ENCODE results near the gene SLC38A6.

Gene SLC38A6

DNA sequence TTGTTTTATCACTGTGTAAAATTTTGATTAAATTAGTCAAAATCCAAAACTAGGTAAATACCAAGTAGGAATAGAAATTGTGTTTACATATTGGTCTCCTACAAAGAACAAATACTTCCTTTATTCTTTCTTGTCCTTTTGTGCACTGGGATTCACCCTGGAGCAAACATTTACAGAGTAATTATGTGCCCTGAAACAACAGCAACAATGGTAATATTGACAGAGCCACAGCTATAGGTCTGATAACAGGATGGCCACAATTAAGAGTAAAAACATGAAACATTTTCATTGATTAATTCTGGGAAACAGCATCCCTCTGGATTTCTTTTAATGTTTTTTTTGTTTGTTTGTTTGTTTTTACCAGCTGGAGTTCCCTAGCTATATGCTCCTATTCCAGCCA, 61.2 kb downstream of the SLC38A6 start:
- Histone ChIP-seq H3K9ac (ENCODE audit: low read length in 5 of 5) (no peak overlapping the region), H3K36me3 (ENCODE audit: control insufficient read depth in 5 of 5, insufficient read depth in 5 of 5, low read length in 5 of 5) (no peaks in the 10 kb centered on the region), H3K4me3 (ENCODE audit: low read depth in 1 of 5, low read length in 5 of 5) (no peak overlapping the region), H3K4me1 (ENCODE audit: control insufficient read depth in 5 of 5, insufficient read depth in 5 of 5, low read length in 5 of 5) (no peaks in the 10 kb centered on the region), H3K27ac (ENCODE audit: low read depth, low read length) (no peak overlapping the region), H3K9me3 (ENCODE audit: control insufficient read depth in 5 of 5, low read length in 5 of 5) (no peaks in the 10 kb centered on the region), H3K27me3 (ENCODE audit: control insufficient read depth in 5 of 5, insufficient read depth in 4 of 5, low read length in 5 of 5) (no peaks in the 10 kb centered on the region)

DNA sequence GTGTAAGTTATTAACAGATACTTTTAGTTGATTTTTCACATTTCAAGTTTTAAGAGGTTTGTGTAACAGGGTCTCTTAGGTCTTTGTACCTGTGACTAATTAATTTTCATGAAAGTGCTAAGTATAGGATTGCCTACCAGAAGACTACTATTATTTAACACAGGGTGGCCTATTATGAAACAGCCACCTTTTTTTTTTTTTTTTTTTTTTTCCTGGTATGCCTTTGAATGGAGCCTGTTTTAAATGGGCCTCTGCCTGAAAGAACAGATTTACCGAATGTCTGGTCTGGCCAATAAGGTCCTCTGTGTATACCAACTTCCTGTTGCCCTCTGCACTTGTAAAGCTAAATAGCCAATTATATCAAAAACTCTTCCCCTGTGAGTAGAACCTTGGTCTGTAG, 62.5 kb downstream of the SLC38A6 start:
- H3K4me1 ChIP-seq (ENCODE audit: control insufficient read depth in 5 of 5, insufficient read depth in 5 of 5, low read length in 5 of 5), result peaks cover 0 to 2% (median 0%) of the 10 kb centered on the region in 5 donors
- no peak overlapping the region for H3K9ac ChIP-seq (ENCODE audit: low read length in 5 of 5)
- H3K27me3 ChIP-seq (ENCODE audit: control insufficient read depth in 5 of 5, insufficient read depth in 4 of 5, low read length in 5 of 5), result no peaks in the 10 kb centered on the region
- no peaks in the 10 kb centered on the region for H3K36me3 ChIP-seq (ENCODE audit: control insufficient read depth in 5 of 5, insufficient read depth in 5 of 5, low read length in 5 of 5)
- H3K4me3 ChIP-seq (ENCODE audit: low read depth in 1 of 5, low read length in 5 of 5), result no peak overlapping the region
- no peaks in the 10 kb centered on the region for H3K9me3 ChIP-seq (ENCODE audit: control insufficient read depth in 5 of 5, low read length in 5 of 5)
- no peak overlapping the region for H3K27ac ChIP-seq (ENCODE audit: low read depth, low read length)

DNA sequence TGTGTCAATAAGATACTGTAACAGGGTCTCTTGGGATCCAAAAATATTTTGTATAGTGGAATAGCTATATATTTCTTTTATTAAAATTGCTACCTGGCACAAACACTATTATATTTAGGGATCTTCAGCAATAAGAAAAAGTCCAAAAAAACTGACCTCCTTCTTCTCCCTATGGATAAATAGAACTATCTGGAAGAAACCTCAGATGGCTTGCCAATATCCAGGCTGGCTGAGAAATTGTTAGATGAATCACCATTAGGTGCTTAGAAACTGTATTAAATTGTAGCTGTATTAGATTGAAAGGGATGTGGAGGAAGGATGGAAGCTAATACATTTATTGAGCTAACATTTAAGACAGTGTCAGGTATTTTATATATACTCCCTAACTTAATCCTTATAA, 66.0 kb downstream of the SLC38A6 start:
- H3K27ac ChIP-seq (ENCODE audit: low read depth, low read length), result no peak overlapping the region
- H3K4me3 ChIP-seq (ENCODE audit: low read depth in 1 of 5, low read length in 5 of 5), result no peak overlapping the region
- H3K36me3 ChIP-seq (ENCODE audit: control insufficient read depth in 5 of 5, insufficient read depth in 5 of 5, low read length in 5 of 5), result peaks cover 0 to 3% (median 0%) of the 10 kb centered on the region in 5 donors
- no peaks in the 10 kb centered on the region for H3K27me3 ChIP-seq (ENCODE audit: control insufficient read depth in 5 of 5, insufficient read depth in 4 of 5, low read length in 5 of 5)
- H3K9me3 ChIP-seq (ENCODE audit: control insufficient read depth in 5 of 5, low read length in 5 of 5), result no peaks in the 10 kb centered on the region
- H3K9ac ChIP-seq (ENCODE audit: low read length in 5 of 5), result no peak overlapping the region
- H3K4me1 ChIP-seq (ENCODE audit: control insufficient read depth in 5 of 5, insufficient read depth in 5 of 5, low read length in 5 of 5), result peaks cover 0 to 23% (median 6%) of the 10 kb centered on the region in 5 donors

DNA sequence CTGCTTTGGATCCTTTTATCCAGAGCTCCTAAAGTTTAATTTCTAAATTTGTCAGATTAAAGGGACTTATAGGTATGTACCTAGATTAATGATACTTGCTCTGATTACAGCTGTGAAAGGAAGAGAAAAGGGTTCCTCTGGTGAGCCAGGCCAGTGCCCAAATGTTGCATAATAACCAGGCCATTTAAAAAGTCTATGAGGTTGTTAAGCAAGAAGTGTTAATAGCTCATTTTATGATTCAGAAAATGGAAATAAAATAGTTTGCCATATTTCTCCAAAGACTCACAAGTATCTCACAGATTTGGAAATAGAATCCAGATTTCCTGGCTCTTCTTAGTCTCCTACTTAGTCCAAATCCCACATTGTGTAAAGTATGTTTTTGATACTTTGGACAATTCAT, 67.6 kb downstream of the SLC38A6 start:
- H3K9me3 ChIP-seq (ENCODE audit: control insufficient read depth in 5 of 5, low read length in 5 of 5), result no peaks in the 10 kb centered on the region
- H3K36me3 ChIP-seq (ENCODE audit: control insufficient read depth in 5 of 5, insufficient read depth in 5 of 5, low read length in 5 of 5), result peaks cover 0 to 3% (median 3%) of the 10 kb centered on the region in 5 donors
- no peaks in the 10 kb centered on the region for H3K27me3 ChIP-seq (ENCODE audit: control insufficient read depth in 5 of 5, insufficient read depth in 4 of 5, low read length in 5 of 5)
- H3K9ac ChIP-seq (ENCODE audit: low read length in 5 of 5), result no peak overlapping the region
- H3K4me3 ChIP-seq (ENCODE audit: low read depth in 1 of 5, low read length in 5 of 5), result no peak overlapping the region
- peak overlapping the region; percentile 42 for H3K27ac ChIP-seq (ENCODE audit: low read depth, low read length)
- peaks cover 0 to 23% (median 6%) of the 10 kb centered on the region in 5 donors for H3K4me1 ChIP-seq (ENCODE audit: control insufficient read depth in 5 of 5, insufficient read depth in 5 of 5, low read length in 5 of 5)

DNA sequence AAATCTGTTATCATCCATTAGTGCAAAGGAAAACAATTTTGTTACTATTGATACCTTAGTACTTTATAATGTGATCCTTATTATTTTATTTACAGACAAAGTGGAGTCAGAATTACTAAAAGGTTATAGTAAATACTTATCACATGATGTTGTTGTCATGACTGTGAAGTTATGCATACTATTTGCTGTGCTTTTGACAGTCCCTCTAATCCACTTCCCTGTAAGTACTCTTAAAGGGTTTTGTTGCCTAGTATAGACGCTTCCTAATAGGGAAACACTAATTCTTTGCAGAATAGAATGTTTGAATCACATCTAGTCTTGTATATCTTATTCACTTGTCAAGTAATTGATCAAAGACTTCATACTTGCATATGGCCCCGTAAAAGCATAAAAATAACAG, 69.4 kb downstream of the SLC38A6 start:
- no peak overlapping the region for H3K4me3 ChIP-seq (ENCODE audit: low read depth in 1 of 5, low read length in 5 of 5)
- H3K9me3 ChIP-seq (ENCODE audit: control insufficient read depth in 5 of 5, low read length in 5 of 5), result no peaks in the 10 kb centered on the region
- no peak overlapping the region for H3K9ac ChIP-seq (ENCODE audit: low read length in 5 of 5)
- no peak overlapping the region for H3K27ac ChIP-seq (ENCODE audit: low read depth, low read length)
- no peaks in the 10 kb centered on the region for H3K27me3 ChIP-seq (ENCODE audit: control insufficient read depth in 5 of 5, insufficient read depth in 4 of 5, low read length in 5 of 5)
- peaks cover 0 to 3% (median 3%) of the 10 kb centered on the region in 5 donors for H3K36me3 ChIP-seq (ENCODE audit: control insufficient read depth in 5 of 5, insufficient read depth in 5 of 5, low read length in 5 of 5)
- H3K4me1 ChIP-seq (ENCODE audit: control insufficient read depth in 5 of 5, insufficient read depth in 5 of 5, low read length in 5 of 5), result peaks cover 0 to 23% (median 6%) of the 10 kb centered on the region in 5 donors

DNA sequence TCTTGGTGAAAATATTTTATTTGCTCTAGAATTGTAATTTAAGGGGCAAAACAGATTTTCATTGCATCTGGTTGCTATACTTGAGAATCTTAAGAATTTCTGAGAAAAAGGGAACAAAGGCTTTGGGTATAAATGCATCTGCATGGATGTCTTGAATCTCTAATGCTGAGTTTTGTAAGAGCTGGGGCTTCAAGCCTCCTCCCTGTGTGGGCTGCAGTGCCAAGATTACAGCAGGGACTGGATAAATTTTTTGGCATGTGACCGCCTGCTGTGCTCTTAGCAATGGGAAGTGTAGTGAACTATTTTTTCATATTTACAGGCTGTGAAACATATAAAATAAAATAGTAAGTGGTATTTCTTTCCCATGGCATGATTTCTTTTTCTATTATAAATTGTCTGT, 70.0 kb downstream of the SLC38A6 start:
- Histone ChIP-seq H3K36me3 (ENCODE audit: control insufficient read depth in 5 of 5, insufficient read depth in 5 of 5, low read length in 5 of 5) (peaks cover 0 to 3% (median 3%) of the 10 kb centered on the region in 5 donors), H3K4me3 (ENCODE audit: low read depth in 1 of 5, low read length in 5 of 5) (no peak overlapping the region), H3K27me3 (ENCODE audit: control insufficient read depth in 5 of 5, insufficient read depth in 4 of 5, low read length in 5 of 5) (no peaks in the 10 kb centered on the region), H3K27ac (ENCODE audit: low read depth, low read length) (no peak overlapping the region), H3K4me1 (ENCODE audit: control insufficient read depth in 5 of 5, insufficient read depth in 5 of 5, low read length in 5 of 5) (peaks cover 0 to 23% (median 6%) of the 10 kb centered on the region in 5 donors), H3K9me3 (ENCODE audit: control insufficient read depth in 5 of 5, low read length in 5 of 5) (no peaks in the 10 kb centered on the region), H3K9ac (ENCODE audit: low read length in 5 of 5) (no peak overlapping the region)

DNA sequence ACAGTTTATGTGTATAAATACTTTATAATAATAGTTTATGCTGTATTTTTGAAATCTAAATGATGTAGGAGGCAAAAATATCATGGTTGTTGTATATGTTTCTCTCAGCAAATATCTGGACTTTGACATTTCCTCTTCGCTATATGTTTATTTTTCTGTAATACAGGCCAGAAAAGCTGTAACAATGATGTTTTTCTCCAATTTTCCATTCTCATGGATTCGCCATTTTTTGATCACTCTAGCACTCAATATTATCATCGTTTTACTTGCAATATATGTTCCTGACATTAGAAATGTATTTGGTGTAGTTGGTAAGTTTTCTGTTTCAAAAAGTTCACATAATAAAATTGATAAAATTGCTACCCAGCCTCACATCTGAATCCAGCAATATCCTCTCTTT, 70.6 kb downstream of the SLC38A6 start:
- Histone ChIP-seq H3K4me1 (ENCODE audit: control insufficient read depth in 5 of 5, insufficient read depth in 5 of 5, low read length in 5 of 5) (peaks cover 0 to 23% (median 6%) of the 10 kb centered on the region in 5 donors), H3K27ac (ENCODE audit: low read depth, low read length) (no peak overlapping the region), H3K36me3 (ENCODE audit: control insufficient read depth in 5 of 5, insufficient read depth in 5 of 5, low read length in 5 of 5) (peaks cover 0 to 3% (median 3%) of the 10 kb centered on the region in 5 donors), H3K9ac (ENCODE audit: low read length in 5 of 5) (no peak overlapping the region), H3K9me3 (ENCODE audit: control insufficient read depth in 5 of 5, low read length in 5 of 5) (no peaks in the 10 kb centered on the region), H3K27me3 (ENCODE audit: control insufficient read depth in 5 of 5, insufficient read depth in 4 of 5, low read length in 5 of 5) (no peaks in the 10 kb centered on the region), H3K4me3 (ENCODE audit: low read depth in 1 of 5, low read length in 5 of 5) (no peak overlapping the region)

DNA sequence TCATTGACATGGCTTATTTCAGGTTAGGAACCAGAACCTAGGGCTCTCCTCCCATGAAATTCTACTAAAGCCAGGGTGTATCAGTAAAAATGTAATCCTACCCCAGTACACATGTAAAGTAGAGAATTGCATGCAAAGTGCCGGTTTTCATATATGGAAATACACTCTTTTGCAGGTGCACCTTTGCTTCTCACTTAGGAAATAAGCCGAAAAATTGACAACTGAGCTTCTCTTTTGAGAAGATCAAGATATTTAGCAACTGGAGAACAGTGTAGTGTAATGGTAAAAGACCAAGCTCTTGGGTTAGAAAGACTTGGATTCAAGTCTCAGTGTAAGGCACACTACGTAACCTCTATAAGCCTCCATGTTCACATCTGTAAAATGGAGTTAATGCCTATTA, 82.4 kb downstream of the SLC38A6 start:
- Histone ChIP-seq H3K4me1 (ENCODE audit: control insufficient read depth in 5 of 5, insufficient read depth in 5 of 5, low read length in 5 of 5) (no peaks in the 10 kb centered on the region), H3K4me3 (ENCODE audit: low read depth in 1 of 5, low read length in 5 of 5) (no peak overlapping the region), H3K27me3 (ENCODE audit: control insufficient read depth in 5 of 5, insufficient read depth in 4 of 5, low read length in 5 of 5) (no peaks in the 10 kb centered on the region), H3K27ac (ENCODE audit: low read depth, low read length) (no peak overlapping the region), H3K9ac (ENCODE audit: low read length in 5 of 5) (no peak overlapping the region), H3K36me3 (ENCODE audit: control insufficient read depth in 5 of 5, insufficient read depth in 5 of 5, low read length in 5 of 5) (peaks cover 0 to 2% (median 0%) of the 10 kb centered on the region in 5 donors), H3K9me3 (ENCODE audit: control insufficient read depth in 5 of 5, low read length in 5 of 5) (no peaks in the 10 kb centered on the region)

DNA sequence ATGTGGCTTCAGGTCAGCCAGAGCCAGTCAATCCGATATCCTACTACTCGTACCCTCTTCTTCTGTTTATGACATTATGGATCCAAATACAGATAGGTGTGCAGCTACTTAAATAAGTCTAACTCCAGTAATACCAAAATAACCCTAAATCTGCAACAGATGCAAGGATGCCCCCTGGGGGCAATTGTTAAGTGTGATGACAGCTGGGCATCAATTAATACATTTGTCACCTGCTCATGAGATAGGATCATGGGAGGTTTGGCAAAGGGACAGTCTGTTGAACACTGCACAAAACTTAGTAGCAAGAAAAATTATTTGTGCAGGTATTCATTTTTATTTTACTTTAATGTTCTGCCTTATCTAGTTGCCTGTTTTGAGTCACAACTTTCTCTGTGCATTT, 83.2 kb downstream of the SLC38A6 start:
- no peak overlapping the region for H3K9ac ChIP-seq (ENCODE audit: low read length in 5 of 5)
- no peaks in the 10 kb centered on the region for H3K27me3 ChIP-seq (ENCODE audit: control insufficient read depth in 5 of 5, insufficient read depth in 4 of 5, low read length in 5 of 5)
- no peak overlapping the region for H3K4me3 ChIP-seq (ENCODE audit: low read depth in 1 of 5, low read length in 5 of 5)
- H3K36me3 ChIP-seq (ENCODE audit: control insufficient read depth in 5 of 5, insufficient read depth in 5 of 5, low read length in 5 of 5), result peaks cover 0 to 2% (median 0%) of the 10 kb centered on the region in 5 donors
- no peaks in the 10 kb centered on the region for H3K9me3 ChIP-seq (ENCODE audit: control insufficient read depth in 5 of 5, low read length in 5 of 5)
- no peaks in the 10 kb centered on the region for H3K4me1 ChIP-seq (ENCODE audit: control insufficient read depth in 5 of 5, insufficient read depth in 5 of 5, low read length in 5 of 5)
- no peak overlapping the region for H3K27ac ChIP-seq (ENCODE audit: low read depth, low read length)

DNA sequence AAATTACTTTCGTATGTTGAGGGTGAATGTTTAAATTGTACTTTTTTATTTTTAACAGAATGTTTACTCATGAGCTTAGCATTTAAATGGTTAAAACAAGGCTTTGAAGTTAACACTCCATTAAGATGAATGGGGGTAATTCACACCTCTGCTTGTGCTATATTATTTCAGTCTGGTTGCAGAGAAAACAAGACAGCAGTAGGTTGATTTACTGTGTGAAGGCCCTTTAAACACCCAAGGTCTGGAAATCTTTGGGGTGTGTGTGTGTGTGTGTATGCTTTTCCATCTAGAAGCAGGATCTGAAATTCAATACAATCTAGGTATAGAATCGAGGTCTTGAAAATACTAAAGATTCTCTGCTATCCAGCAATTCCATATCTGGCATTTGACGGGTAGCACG, 83.8 kb downstream of the SLC38A6 start:
- H3K27me3 ChIP-seq (ENCODE audit: control insufficient read depth in 5 of 5, insufficient read depth in 4 of 5, low read length in 5 of 5), result no peaks in the 10 kb centered on the region
- peaks cover 0 to 2% (median 0%) of the 10 kb centered on the region in 5 donors for H3K36me3 ChIP-seq (ENCODE audit: control insufficient read depth in 5 of 5, insufficient read depth in 5 of 5, low read length in 5 of 5)

DNA sequence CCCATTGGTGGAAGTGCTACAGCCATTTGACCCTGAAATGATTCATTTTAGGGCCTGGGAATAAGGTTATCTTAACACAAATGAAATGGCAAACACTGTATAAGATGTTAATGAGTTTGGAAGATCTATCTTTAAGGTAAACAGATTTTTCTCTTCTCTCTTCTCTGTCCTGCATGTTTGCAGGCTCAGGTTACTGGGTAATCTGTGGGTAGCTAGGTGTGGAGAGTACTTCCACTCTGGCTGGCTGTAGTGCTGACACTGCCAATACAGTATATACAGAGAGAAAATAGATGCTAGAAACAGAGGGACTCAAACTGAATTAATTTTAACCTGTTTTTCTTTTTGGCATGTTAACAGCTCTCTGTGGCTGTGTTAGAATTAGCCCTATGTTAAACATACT, 84.6 kb downstream of the SLC38A6 start:
- Histone ChIP-seq H3K9me3 (ENCODE audit: control insufficient read depth in 5 of 5, low read length in 5 of 5) (peaks cover 0 to 3% (median 0%) of the 10 kb centered on the region in 5 donors), H3K36me3 (ENCODE audit: control insufficient read depth in 5 of 5, insufficient read depth in 5 of 5, low read length in 5 of 5) (peaks cover 0 to 2% (median 0%) of the 10 kb centered on the region in 5 donors), H3K9ac (ENCODE audit: low read length in 5 of 5) (no peak overlapping the region), H3K4me1 (ENCODE audit: control insufficient read depth in 5 of 5, insufficient read depth in 5 of 5, low read length in 5 of 5) (no peaks in the 10 kb centered on the region), H3K4me3 (ENCODE audit: low read depth in 1 of 5, low read length in 5 of 5) (no peak overlapping the region), H3K27ac (ENCODE audit: low read depth, low read length) (no peak overlapping the region), H3K27me3 (ENCODE audit: control insufficient read depth in 5 of 5, insufficient read depth in 4 of 5, low read length in 5 of 5) (no peaks in the 10 kb centered on the region)

More for the DNA sequence above, 83.8 kb downstream of the SLC38A6 start:
- Histone ChIP-seq H3K9me3 (ENCODE audit: control insufficient read depth in 5 of 5, low read length in 5 of 5) (peaks cover 0 to under 1% (median 0%) of the 10 kb centered on the region in 5 donors), H3K9ac (ENCODE audit: low read length in 5 of 5) (no peak overlapping the region), H3K27ac (ENCODE audit: low read depth, low read length) (no peak overlapping the region), H3K4me1 (ENCODE audit: control insufficient read depth in 5 of 5, insufficient read depth in 5 of 5, low read length in 5 of 5) (no peaks in the 10 kb centered on the region), H3K4me3 (ENCODE audit: low read depth in 1 of 5, low read length in 5 of 5) (no peak overlapping the region)
